Stimulated activated CD8-positive, alpha-beta memory T cell treated with anti-CD3 and anti-CD28 coated beads, Interleukin-12 subunit alpha, Interleukin-12 subunit beta, amount 100 ng/mL, for 1 hour (primary cell): ENCODE results near the gene SGCA.

ENCODE experiments used
- DNase-seq: peaks from one replicate; pipeline ENCODE4 v3.0.0-alpha.2; 2020; ENCODE audit warnings: low read depth

The SGCA gene

DNA sequence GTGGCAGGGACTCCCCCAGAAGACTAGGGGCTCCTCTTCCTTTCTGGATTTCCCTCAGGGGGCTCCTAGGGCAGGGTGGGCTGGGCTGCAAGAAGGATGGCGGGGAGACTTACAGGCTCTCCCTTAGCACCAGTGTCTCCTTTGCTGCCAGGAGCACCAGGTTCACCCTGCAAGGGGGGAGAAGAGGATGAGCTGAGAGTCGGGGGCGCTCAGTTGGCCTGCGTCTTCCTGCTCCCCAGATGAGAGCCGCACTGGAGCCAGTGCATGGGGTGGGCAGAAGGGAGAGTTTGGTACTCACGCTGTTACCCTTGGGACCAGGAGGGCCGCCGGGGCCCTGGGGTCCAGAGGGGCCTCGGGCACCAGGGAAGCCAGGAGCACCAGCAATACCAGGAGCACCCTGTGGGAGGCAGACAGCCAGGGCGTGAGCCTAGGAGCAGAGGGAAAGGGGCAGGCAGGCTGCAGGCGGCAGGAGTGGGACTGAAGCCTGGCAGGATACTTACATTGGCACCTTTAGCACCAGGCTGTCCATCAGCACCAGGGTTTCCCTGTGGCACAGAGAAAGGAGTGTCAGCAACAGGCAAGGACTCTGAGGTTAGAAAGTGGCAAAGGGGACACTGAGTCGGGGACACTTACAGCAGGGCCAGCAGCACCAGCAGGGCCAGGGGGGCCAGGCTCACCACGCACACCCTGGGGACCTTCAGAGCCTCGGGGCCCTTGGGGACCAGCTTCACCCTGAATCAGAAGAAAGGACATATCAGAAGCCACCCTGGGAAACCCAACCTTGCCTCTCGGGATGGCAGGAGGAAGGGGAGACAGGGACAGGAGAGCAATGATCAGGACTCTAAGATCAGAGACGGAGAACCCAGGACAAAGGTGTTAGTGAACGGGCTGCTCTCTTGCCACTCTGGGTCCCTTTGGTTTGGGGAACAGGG, 29.4 kb downstream of the SGCA start:
- no peak for DNase-seq

DNA sequence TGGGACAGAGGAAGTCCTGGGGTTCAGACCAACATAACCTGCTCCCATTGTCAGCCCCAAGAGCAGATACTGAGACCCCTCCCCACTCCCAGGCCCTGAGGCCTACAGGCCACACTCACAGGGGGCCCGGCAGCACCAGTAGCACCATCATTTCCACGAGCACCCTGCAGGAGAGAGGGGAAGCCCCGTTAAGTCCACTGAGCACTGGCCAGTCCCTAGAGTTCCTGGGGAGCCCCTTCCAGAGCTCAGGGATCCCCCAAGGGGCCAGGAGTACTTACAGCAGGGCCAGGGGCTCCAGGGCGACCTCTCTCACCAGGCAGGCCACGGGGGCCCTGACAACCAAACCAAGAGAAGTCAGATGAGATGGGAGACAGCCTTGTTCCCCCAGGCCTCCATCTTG, 30.2 kb downstream of the SGCA start:
- no peak for DNase-seq

DNA sequence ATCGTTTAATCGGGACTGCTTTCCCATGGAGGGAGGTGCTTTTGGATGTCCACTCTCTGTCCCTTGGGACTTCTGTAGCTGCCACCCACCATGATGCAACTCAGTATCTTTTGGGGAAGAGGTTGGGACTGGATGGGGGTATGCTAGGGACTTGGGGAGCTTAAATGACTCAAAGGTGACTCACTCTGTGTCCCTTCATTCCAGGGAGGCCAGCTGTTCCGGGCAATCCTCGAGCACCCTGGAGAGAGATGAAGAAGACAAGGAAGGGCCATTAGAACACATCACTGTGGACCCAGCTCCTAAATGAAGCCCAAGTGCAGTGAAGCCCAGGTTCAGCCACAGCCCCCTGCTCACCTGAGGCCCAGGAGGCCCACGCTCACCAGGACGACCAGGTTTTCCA, 31.0 kb downstream of the SGCA start:
- DNase-seq: no peak

DNA sequence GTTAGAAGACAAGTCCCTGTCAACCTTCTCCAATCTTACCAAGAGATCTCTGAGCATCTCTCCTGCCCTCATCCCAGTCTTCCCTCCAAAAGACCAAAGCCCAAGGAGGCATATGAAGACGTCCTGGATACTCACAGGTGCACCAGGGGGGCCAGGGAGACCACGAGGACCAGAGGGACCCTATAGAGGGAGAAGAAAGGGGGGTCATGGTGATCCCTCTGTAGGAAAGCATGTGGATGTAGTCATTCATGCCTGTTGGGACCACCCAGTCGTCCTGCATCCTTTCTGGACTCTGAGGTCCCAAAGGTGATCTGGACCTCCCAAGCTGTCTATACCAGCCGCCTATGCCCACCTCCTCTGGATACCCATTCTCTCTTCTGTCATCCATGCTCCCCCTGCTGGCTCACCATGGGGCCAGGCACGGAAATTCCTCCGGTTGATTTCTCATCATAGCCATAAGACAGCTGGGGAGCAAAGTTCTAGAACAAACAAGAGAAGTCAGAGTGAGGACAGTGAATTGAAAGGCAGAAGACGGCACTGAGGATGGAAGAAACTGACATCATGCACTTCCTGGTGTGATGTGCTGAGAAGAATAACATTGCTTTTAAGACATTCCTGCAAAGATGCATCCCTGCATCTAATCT, 32.3 kb downstream of the SGCA start:
- peak; percentile 29 for DNase-seq

- no peak for DNase-seq
Measured at GRCh38 chr17:50199211-50199802, 33.5 kb downstream of the SGCA start.

- DNase-seq: peak; percentile 33
Measured at GRCh38 chr17:50199803-50200456, 34.1 kb downstream of the SGCA start.

DNA sequence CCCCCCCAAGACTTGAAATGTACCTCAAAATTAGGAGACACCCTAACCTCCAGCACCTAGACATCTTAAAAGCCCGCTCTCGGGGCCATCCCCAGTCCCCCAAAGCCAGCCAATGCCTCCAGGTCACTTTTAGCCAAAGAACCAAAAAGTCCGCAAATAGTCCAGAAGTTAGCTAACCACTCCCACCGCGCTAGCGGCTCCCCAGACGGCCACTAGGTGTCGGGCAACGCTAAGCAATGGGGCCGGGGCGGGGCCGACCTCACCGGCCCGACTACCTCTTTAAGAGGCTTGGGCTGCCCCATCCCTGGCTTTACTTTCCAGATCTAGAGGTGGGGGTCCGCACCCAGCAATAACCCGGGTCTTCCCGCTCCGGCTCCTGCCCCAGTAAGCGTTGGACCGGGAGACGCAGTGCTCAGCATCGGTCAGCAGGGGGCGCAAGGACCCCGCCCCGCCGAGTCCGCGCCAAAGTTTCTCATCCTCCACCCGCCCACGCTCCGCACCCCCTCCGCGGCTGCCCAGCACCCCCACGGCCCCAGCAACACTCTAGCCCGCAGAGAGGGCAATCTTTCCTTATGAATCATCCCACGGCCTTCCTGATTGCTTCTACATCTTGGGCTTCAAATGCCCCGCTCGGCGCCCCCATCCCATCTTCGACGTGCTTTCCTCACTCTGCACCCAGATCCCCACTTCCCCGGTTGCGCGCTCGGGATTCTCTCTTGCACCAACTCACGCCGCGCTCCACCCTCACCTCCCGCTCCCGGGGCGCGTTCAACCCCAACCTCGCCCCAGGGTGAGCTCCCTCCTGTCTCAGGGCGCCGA, 34.9 kb downstream of the SGCA start:
- DNase-seq: peak; percentile 61

DNA sequence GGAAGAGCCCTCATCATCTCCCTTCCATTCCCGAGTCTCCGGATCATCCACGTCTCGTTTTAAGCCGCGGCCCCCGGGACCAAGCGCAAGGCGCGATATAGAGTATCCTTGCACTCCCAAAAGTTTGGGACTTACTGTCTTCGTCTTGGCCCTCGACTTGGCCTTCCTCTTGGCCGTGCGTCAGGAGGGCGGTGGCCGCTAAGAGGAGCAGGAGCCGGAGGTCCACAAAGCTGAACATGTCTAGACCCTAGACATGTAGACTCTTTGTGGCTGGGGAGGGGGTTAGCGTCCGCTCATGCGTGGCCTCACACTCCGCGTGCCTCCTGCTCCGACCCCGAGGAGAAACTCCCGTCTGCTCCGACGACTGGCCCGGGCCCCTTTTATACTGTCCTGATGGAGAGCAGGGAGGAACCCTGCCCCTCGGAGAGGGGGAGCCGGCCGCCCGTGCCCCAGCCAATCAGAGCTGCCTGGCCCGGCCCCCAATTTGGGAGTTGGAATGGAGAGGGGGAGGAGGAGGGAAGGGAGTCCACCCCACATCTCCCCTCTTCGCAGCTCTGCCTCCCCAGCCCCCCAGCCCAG, 35.6 kb downstream of the SGCA start, which contains the start of gene COL1A1:
COL1A1 (minus strand) TSS at position 356 of the 579 bp plus-strand sequence; CDS start at position 238, 118 bp downstream.
- DNase-seq: no peak

DNA sequence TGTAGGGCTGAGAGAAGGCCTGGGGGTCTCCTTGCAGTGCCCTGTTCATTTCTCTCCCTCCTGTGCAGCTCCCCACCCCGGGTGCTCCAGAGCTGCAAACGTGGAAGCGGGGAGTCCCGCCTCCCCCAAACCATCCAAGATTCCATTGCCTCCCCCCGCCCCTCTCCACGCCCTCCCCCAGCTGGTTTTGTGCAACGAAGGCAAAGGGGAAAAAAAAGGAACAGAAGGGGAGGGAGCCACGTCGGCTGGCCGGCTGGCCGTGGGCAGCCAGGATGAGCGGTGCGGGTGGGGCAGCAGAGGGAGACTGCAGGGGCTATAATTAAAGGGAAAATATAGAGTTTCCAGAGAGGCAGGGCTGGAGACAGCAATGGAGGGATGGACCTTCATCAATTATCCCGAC, 37.3 kb downstream of the SGCA start:
- DNase-seq: no peak

- DNase-seq: no peak
Measured at GRCh38 chr17:50203604-50204345, 38.0 kb downstream of the SGCA start.

DNA sequence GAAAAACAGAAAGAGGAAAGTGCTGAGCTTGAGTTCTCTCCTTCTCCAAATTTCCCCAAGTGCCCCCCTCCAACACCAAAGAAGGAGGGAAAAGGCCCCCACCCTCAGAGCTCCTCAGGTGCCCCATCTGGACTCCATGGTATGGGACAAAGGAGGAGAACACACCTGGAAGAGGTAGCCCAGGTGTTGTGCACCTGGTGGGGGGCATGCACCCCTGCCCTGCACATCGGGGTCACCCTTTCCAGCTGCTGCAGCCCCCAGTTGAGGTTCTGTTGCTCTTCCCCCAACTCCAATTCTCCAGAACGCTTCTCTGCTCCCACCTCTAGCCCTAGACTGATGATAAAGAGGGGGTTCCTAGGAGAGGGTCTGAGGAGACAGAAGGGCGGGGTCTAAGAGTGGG, 38.6 kb downstream of the SGCA start:
- DNase-seq: no peak

- DNase-seq: no peak
Measured at GRCh38 chr17:50205111-50205962, 39.5 kb downstream of the SGCA start.

GRCh38 chr17:50205963-50206505, 40.2 kb downstream of the SGCA start:
- no peak for DNase-seq

- no peak for DNase-seq
Measured at GRCh38 chr17:50206604-50207293, 40.9 kb downstream of the SGCA start.

DNA sequence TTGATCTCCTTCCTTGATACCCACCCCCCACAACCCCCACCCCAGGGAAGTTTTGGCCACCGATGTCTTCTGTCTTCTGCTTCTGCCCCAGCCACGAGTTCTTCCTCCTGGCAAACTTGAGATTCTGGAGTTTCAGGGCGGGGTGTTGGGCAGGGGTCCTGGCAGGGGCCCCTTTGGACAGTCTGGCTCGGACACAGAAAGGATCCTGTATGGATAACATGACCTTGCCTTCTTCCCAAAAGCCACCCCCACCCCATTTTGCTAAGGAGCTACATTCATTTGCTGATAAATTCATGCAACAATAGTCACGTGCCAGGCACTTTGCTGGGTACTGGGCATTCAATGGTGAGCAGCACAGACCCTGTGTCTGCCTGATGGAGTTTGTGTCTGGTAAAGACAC, 41.5 kb downstream of the SGCA start:
- DNase-seq: no peak

DNA sequence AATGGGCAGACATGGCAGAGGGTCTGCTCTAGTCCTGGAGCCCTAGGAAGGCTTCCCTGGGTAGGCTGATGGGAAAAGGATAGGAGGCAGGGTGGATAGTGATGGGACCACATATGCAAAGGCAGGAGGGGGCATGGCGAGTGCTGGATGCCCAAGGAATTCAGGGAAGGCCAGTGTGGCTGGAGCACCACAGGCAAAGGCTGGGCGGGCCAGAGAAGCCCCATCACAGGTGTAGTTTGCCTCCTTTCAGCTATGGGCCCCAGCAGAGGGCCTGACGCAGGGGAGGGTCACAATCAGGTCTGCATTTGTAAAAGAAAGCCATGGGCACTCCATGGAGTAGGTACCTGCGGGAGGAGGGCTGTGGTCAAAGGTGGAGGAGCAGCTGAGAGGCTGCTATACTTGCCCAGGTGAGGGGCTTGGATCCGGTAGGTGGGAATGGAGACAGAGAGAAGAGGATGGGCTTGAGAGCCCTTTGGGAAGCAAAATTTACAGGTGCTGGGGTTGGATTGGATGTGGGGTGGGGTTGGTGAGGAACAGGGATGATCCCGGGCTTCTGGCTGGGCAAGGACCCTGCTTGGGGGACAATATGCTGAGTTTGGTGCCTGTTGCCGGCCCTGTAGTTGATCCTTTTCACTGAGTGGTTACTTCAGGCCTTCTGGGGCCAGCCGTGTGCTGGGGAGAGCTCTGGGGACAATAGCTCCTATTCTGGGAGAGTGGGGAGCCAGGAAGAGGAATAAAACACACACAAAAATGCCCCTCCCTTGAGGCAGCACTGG, 42.2 kb downstream of the SGCA start:
- DNase-seq: no peak

DNA sequence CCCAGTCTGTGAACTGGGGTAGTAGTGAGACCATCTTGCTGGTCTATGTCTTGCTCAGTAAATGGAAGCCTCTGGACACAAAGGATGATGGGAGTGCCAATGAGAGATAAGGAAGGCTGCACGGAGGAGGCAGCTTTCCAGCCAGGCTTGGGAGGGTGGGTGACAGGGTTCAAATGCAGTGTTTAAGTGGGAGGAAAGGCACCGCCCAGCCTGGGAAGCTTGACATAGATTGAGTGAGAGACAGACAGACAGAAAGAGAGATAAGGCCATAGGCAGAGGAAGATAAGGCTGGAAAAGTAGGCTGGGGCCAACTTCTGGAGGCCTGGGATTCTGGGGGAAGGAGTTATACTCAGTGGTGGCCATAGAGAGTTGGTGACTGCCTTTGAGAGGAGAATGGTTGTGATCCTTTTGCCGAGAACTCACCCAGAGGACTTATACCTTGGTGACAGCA, 42.8 kb downstream of the SGCA start:
- no peak for DNase-seq

DNA sequence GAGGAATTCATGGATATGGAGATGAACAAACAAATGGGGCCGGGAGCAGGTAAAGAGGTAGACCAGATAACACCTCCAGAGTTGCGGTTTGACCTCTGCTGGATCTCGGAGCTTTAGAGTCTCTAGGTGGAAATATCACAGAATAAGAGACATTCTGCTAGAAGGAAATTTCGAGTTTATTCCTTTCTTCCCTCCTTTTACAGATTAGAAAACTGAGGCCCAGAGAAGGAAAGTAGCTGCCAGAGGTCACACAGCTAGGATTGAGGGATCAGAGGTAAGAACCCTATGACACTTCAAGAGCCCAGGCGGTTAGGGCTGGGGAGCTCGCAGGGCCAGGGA, 43.3 kb downstream of the SGCA start:
- no peak for DNase-seq
